GM21717 (cell line): Measurements from ENCODE around the gene TIGD3.

Experiments used
- ATAC-seq: cut with Tn5 transposase; IDR thresholded peaks from one replicate; pipeline ENCODE4 v1.9.1; 2021; ENCODE audit warnings: mild to moderate bottlenecking, moderate library complexity; ENCODE audit not compliant: unreplicated experiment

TIGD3 gene

GRCh38 chr11:65404638-65405339 lies 50.2 kb downstream of the TIGD3 start:
- ATAC-seq, result no peak
